ENCODE results near the gene BFSP2.
"Not testable (repeated sequence)": the region's sequence is repeated elsewhere in the genome, so short reads cannot be mapped to it uniquely, and the experiment has no call there.

The BFSP2 gene

GRCh38 chr3:133457465-133458067 lies 57.7 kb downstream of the BFSP2 start:
- DNase-seq (ENCODE audit: low read depth), result no peak

GRCh38 chr3:133459400-133459799 lies 59.5 kb downstream of the BFSP2 start:
- DNase-seq (ENCODE audit: low read depth), result no peak

- no peak for DNase-seq (ENCODE audit: low read depth)
Measured at GRCh38 chr3:133460809-133461208, 61.0 kb downstream of the BFSP2 start.

DNA sequence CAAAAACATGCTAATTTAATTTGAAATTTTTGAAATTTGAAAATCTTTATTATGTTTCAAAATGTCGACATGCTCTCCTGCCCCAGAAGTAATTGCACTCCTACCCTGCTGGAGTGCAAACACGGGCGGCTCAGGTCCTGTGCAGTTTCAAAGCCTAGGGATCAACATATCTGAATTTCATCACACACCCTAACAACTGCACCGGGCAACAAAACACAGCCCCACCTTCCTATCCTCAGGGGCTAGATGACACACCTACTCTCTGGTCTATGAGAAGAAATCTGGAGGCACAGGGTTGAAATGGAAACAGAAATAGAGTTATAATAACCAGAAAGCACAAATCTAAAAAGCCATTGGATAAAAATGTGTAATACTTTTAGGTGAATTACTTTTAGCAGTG lies 61.4 kb downstream of the BFSP2 start:
- DNase-seq (ENCODE audit: low read depth), result no peak

DNA sequence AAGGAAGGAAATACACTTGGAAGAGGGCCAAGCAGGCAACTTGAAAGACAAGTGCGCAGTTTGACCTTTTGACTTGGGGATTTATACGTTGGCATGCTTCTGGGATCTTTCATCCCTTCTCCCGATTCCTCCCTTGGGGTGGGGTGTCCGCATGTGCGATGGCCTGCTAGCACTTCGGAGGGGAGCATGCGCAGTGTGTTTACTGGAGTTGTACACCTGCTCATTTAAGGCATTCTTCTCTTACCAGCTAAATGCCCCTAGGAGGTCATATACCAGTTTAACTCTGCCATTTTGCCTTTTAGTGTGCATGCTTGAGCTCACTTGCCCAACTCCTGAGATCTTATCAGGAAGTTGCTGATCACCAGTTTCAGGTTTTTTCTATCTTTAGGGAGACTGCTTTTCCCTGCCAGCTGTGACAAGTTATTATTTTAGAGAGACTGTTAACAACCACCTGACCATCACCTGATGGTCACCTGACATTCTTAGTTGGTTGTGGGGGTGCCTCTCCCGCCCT lies 63.5 kb downstream of the BFSP2 start:
- DNase-seq (ENCODE audit: low read depth), result no peak

GRCh38 chr3:133464573-133464972 lies 64.7 kb downstream of the BFSP2 start:
- DNase-seq (ENCODE audit: low read depth), result no peak

- no peak for DNase-seq (ENCODE audit: low read depth)
Measured at GRCh38 chr3:133466531-133467386, 66.9 kb downstream of the BFSP2 start.

GRCh38 chr3:133467780-133468179 lies 67.9 kb downstream of the BFSP2 start:
- DNase-seq (ENCODE audit: low read depth), result no peak

DNA sequence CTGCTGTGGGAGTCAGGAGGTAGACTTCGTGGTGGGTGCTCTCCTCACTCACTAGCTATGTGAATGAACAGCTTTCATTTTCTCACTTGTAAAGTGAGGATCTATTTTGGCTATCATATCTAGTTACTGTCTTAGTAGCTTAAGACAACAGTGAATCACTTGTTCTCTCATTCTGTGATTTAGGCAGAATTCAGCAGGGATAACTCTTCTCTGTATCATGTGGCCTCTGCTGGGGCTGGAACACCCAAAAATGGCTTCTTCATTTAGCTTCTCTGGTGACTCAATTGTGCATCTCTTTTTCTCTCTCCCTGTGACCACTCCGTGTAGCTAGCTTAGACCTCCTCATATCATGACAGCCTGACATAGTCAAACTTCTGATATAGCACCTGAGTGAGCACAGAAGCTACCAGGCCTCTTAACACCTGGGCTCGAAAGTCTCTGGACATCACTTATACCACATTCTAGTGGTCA lies 68.4 kb downstream of the BFSP2 start:
- no peak for DNase-seq (ENCODE audit: low read depth)

DNA sequence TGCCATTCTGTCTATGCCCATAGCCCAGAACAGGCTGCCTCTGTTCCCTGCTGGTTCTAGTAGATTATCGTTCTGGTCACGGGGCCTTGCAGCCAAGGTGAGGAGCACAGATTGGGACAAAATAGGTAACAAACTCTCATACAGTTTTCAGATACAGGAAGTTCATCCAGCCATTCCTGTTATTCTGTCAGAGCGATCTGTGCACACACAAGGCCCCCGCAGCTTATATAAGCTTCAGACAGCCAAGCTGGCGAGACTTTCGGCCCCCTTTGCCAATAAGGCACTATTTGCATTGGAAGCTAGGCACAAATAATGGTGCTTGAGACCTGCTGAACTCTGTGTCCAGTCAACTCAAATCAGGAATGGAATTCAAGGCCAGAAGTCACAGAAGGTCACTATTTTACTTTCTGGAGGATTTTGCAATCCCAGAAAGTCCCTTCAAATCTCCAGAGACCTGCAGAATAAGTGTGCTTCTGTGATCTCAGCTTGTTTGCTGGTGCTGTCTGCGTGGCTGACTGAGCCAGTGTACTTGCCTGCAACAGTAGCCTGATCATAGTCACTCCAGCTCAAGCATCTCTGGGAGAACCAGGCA lies 69.4 kb downstream of the BFSP2 start:
- no peak for DNase-seq (ENCODE audit: low read depth)

GRCh38 chr3:133472242-133472641 lies 72.4 kb downstream of the BFSP2 start:
- DNase-seq (ENCODE audit: low read depth), result no peak

- DNase-seq (ENCODE audit: low read depth), result no peak
Measured at GRCh38 chr3:133472889-133473288, 73.0 kb downstream of the BFSP2 start.

- not testable (repeated sequence) for DNase-seq (ENCODE audit: low read depth)
Measured at GRCh38 chr3:133473472-133474191, 73.8 kb downstream of the BFSP2 start.

DNA sequence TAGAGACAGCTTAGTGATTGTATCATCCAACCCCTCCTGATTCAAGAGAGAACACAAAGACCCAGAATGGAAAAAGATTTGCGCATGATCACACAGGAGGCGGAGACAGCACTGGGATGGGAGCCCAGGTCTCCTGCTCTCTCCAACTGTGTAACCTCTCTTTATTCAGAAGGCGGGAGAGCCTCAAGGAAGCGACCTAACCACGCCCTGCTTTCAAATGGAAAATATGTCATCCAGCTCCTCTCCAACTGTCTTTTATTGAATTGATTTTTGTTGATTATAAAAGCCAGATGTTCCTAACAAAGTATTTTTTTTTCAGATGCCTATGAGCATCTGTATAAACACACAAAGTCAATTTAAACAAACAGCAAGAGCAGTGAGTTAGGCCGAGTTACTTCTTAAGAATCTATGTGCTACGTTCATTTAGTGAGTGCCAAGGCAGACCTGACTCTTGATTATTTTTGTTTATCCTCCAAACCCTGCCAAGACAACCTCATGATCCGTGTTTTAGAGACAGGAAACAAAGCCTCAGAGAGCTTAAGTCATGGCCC lies 74.5 kb downstream of the BFSP2 start:
- no peak for DNase-seq (ENCODE audit: low read depth)

GRCh38 chr3:133474817-133475216 lies 75.0 kb downstream of the BFSP2 start:
- no peak for DNase-seq (ENCODE audit: low read depth)

DNA sequence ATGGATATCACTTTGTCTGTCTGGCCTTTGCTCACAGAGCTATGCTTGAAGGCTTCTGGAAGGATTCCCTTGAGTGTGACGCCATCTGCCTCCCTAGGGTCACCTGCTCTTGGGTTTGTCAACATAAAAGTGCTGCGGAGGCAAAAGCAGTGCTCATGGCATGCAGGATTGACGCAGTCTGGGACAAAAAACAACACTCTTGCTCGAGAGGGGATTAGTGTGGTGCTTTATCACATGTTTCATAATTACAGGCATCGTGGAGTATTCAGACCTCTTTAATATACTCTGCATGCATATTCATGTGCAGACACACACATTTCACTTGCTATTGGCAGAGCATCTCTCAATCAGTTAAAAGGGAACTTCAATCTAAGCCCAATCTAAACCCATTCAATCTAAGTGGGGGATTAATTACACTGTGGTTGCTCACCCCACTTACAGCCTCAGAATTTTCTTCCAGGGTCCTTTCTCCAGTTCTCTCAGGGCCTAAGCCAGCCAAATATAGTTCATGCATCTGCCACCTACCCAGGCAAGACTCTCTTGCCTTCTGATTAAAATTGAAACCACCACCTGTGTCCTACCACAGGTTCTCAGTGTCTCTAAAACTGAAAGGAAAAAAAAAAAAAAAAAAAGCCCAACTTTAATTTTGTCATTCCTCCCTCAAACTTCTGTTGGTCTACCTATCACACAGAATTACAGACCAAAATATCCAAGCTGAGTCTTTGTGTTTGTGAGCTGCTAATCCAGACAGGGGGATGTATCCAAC lies 75.6 kb downstream of the BFSP2 start:
- no peak for DNase-seq (ENCODE audit: low read depth)

GRCh38 chr3:133476971-133477375 lies 77.1 kb downstream of the BFSP2 start:
- DNase-seq (ENCODE audit: low read depth), result no peak

GRCh38 chr3:133477487-133477886 lies 77.6 kb downstream of the BFSP2 start:
- no peak for DNase-seq (ENCODE audit: low read depth)

- DNase-seq (ENCODE audit: low read depth), result no peak
Measured at GRCh38 chr3:133478624-133479023, 78.8 kb downstream of the BFSP2 start.

DNA sequence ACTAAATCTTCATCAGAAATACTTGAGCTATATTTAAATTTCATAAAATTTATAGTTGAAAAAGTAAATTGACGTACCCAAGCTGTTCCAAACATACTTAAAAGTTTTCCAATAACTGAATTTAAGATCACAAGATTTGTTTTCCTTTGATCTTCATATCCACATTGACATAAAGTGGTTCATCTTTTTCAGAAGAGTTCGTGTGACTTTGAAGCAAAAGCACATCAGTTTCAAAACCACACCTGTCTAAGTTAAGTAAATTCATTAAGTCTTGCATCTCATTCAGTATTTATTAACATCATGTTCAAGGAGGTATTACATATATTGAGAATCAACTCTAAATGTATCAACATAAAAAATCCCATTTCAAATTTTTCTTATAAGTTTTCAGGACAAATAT lies 79.5 kb downstream of the BFSP2 start:
- DNase-seq (ENCODE audit: low read depth), result no peak
